Measurements from ENCODE around the gene ARFGAP1. TPM values are rescaled to one million over a fixed set of nuclear protein-coding genes. Genes with fewer than 3 reads are reported as not detected.

The ARFGAP1 gene
- polyA plus RNA-seq, 1 donor (not counting 4 experiments of a cell fraction or from before 2014, with no cell fraction given), result 31.5 TPM

GRCh38 chr20:63279931-63280330, 7.3 kb downstream of the ARFGAP1 start:
- H3K27me3 ChIP-seq (ENCODE audit: control insufficient read depth, extremely low read depth, insufficient read depth, low read length), result no peaks in the 10 kb centered on the region
- no peak overlapping the region for H3K4me3 ChIP-seq (ENCODE audit: control insufficient read depth in 2 of 3, extremely low read depth in 1 of 3, insufficient read depth in 2 of 3, low read depth in 1 of 3, low read length in 3 of 3)
- H4K20me1 ChIP-seq (ENCODE audit: control insufficient read depth, extremely low read depth, insufficient read depth, low read length), result peaks cover 9% of the 10 kb centered on the region
- H3K79me2 ChIP-seq (ENCODE audit: control insufficient read depth, insufficient read depth, low read length), result peaks cover 29% of the 10 kb centered on the region
- no peak overlapping the region for H3K4me2 ChIP-seq (ENCODE audit: control insufficient read depth, extremely low read depth, insufficient read depth, low read depth, low read length)
- H3K9me1 ChIP-seq (ENCODE audit: control insufficient read depth, extremely low read depth, insufficient read depth, low read length), result no peaks in the 10 kb centered on the region
- H3K4me1 ChIP-seq (ENCODE audit: control insufficient read depth, extremely low read depth, insufficient read depth, low read length), result no peaks in the 10 kb centered on the region
- dilution Hi-C loops (cut with MboI; ENCODE audit: extremely low pct_ligation_motif_present, low sequenced_read_pairs), result loop anchor here (10.0 kb wide), 1 partner anchor 55 kb away; no protein-coding TSS in a partner anchor
- FAIRE-seq (no peak), DNase-seq (ENCODE audit: low read depth, low spot score) (no peak)
- no peak overlapping the region for H3K9ac ChIP-seq (ENCODE audit: control insufficient read depth, extremely low read depth, insufficient read depth, low read length)
- no peak for TF ChIP-seq EZH2 (IDR thresholded peaks at IDR 0.05; ENCODE audit: low read length)
- TF ChIP-seq, protein P1, sequence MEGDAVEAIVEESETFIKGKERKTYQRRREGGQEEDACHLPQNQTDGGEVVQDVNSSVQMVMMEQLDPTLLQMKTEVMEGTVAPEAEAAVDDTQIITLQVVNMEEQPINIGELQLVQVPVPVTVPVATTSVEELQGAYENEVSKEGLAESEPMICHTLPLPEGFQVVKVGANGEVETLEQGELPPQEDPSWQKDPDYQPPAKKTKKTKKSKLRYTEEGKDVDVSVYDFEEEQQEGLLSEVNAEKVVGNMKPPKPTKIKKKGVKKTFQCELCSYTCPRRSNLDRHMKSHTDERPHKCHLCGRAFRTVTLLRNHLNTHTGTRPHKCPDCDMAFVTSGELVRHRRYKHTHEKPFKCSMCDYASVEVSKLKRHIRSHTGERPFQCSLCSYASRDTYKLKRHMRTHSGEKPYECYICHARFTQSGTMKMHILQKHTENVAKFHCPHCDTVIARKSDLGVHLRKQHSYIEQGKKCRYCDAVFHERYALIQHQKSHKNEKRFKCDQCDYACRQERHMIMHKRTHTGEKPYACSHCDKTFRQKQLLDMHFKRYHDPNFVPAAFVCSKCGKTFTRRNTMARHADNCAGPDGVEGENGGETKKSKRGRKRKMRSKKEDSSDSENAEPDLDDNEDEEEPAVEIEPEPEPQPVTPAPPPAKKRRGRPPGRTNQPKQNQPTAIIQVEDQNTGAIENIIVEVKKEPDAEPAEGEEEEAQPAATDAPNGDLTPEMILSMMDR (optimal IDR thresholded peaks at IDR 0.05 in 1 of 3, IDR thresholded peaks at IDR 0.05 in 1 of 3, conservative IDR thresholded peaks at IDR 0.05 in 1 of 3; ENCODE audit: extremely low read depth in 1 of 3, insufficient read depth in 2 of 3, low read length in 3 of 3), result no peak
- H3K36me3 ChIP-seq (ENCODE audit: control insufficient read depth in 2 of 2, extremely low read depth in 1 of 2, insufficient read depth in 2 of 2, low read length in 2 of 2), result peaks cover 40 to 42% of the 10 kb centered on the region in 2 experiments
- H2AFZ ChIP-seq (ENCODE audit: control insufficient read depth, low read length), result no peak overlapping the region
- H3K9me3 ChIP-seq (ENCODE audit: control insufficient read depth, low read depth, low read length), result no peaks in the 10 kb centered on the region
- no peak overlapping the region for H3K27ac ChIP-seq (ENCODE audit: control insufficient read depth, insufficient read depth, low read length)

DNA sequence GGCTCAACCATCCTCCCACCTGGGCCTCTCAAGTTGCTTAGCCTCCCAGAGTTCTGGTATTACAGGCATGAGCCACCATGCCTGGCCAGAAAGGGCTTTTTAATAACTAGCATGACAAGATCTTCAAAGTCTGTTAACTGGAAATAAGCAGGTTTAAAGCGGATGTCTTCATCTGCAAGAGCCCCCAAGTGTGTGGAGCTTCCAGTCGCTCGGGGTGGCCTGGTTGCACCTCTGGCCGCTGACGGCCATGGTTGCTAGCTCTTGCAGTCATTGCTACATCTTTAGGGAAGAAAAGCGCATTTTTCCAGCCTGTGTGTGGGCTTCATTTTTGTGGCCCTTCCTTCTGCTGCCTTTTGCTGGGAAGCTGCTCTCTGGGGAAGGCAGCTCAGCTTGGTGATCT, 7.8 kb downstream of the ARFGAP1 start:
- Histone ChIP-seq H3K79me2 (ENCODE audit: control insufficient read depth, insufficient read depth, low read length) (peaks cover 24% of the 10 kb centered on the region), H3K9ac (ENCODE audit: control insufficient read depth, extremely low read depth, insufficient read depth, low read length) (no peak overlapping the region), H3K4me1 (ENCODE audit: control insufficient read depth, extremely low read depth, insufficient read depth, low read length) (no peaks in the 10 kb centered on the region), H4K20me1 (ENCODE audit: control insufficient read depth, extremely low read depth, insufficient read depth, low read length) (peaks cover 5% of the 10 kb centered on the region), H2AFZ (ENCODE audit: control insufficient read depth, low read length) (no peak overlapping the region), H3K27me3 (ENCODE audit: control insufficient read depth, extremely low read depth, insufficient read depth, low read length) (no peaks in the 10 kb centered on the region), H3K9me3 (ENCODE audit: control insufficient read depth, low read depth, low read length) (no peaks in the 10 kb centered on the region), H3K27ac (ENCODE audit: control insufficient read depth, insufficient read depth, low read length) (no peak overlapping the region), H3K36me3 (ENCODE audit: control insufficient read depth in 2 of 2, extremely low read depth in 1 of 2, insufficient read depth in 2 of 2, low read length in 2 of 2) (peaks cover 41 to 42% of the 10 kb centered on the region in 2 experiments), H3K4me2 (ENCODE audit: control insufficient read depth, extremely low read depth, insufficient read depth, low read depth, low read length) (no peak overlapping the region), H3K4me3 (ENCODE audit: control insufficient read depth in 2 of 3, extremely low read depth in 1 of 3, insufficient read depth in 2 of 3, low read depth in 1 of 3, low read length in 3 of 3) (no peak overlapping the region), H3K9me1 (ENCODE audit: control insufficient read depth, extremely low read depth, insufficient read depth, low read length) (no peaks in the 10 kb centered on the region)
- FAIRE-seq (no peak), DNase-seq (ENCODE audit: low read depth, low spot score) (no peak)
- TF ChIP-seq EZH2 (IDR thresholded peaks at IDR 0.05; ENCODE audit: low read length), result no peak
- TF ChIP-seq, protein P1 (optimal IDR thresholded peaks at IDR 0.05 in 1 of 3, IDR thresholded peaks at IDR 0.05 in 1 of 3, conservative IDR thresholded peaks at IDR 0.05 in 1 of 3; ENCODE audit: extremely low read depth in 1 of 3, insufficient read depth in 2 of 3, low read length in 3 of 3), result no peak
- dilution Hi-C loops (cut with MboI; ENCODE audit: extremely low pct_ligation_motif_present, low sequenced_read_pairs), result loop anchor here (10.0 kb wide), 1 partner anchor 56 kb away; no protein-coding TSS in a partner anchor
